AG10803 (cell line): Measurements from ENCODE around the gene MUC22.

Source experiments
- DNase-seq: peaks from one replicate; pipeline ENCODE4 v3.0.0; 2010; ENCODE audit warnings: low read depth
- H3K4me3 ChIP-seq: 2 replicates; pipeline ENCODE4 v1.5.1; 2011; ENCODE audit warnings: mild to moderate bottlenecking, low read length, control low read depth
- CTCF ChIP-seq: conservative IDR thresholded peaks from 2 replicates; pipeline ENCODE4 v1.5.1; 2011; ENCODE audit warnings: mild to moderate bottlenecking, low read length, control low read depth, inconsistent platforms

Gene MUC22

DNA sequence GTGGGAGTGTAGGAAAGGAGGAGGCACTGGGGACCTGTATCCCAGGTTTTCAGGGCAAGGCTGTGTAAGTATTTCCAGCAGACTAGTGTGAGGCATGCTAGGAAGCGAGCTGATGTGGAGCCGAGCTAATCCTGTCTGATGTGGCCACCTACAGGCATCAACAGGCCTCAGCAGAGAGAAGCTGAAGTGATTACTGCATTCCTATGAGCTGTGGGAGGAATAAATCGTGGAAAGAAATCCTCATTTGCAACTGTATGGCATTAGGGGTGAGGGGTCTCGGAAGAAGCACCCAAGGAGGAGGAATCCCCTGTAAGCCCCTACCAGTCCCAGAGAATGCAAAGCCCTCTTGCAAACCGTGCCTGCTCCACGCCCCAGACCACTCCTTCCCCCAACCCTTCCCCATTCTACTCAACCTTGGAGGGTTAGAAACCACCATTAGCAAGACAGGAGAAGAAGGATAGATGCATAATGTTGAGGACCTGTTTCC, 60.5 kb downstream of the MUC22 start:
- TF ChIP-seq CTCF = peak; percentile 87
- no peak overlapping the region for H3K4me3 ChIP-seq
- DNase-seq = peak; percentile 82

GRCh38 chr6:31074401-31074800, 64.1 kb downstream of the MUC22 start:
- H3K4me3 ChIP-seq = no peak overlapping the region
- no peak for DNase-seq
- no peak for TF ChIP-seq CTCF

GRCh38 chr6:31075528-31075927, 65.3 kb downstream of the MUC22 start:
- TF ChIP-seq CTCF = no peak
- DNase-seq = peak; percentile 45
- no peak overlapping the region for H3K4me3 ChIP-seq

DNA sequence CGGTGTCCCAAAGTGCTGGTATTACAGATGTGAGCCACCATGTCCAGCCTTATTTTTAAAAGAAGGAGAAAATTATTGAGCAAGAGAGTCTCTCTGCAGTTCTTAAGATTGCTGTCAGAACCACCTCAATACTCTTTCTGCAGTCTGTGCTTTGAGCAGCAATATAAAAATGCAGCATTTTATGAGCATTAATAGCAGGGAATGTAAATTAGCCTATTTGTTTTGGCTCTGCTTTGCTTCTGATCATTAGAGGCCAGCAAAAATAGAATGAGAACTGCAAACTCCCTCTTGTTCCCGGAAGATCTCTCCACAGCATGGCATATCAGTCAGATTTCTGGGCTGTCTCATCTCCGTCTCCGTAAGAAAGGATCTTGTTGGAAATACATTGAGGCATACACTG, 66.3 kb downstream of the MUC22 start:
- no peak overlapping the region for H3K4me3 ChIP-seq
- no peak for TF ChIP-seq CTCF
- no peak for DNase-seq

GRCh38 chr6:31079656-31080261, 69.5 kb downstream of the MUC22 start:
- TF ChIP-seq CTCF = peak; percentile 84
- no peak overlapping the region for H3K4me3 ChIP-seq
- DNase-seq = peak; percentile 58

DNA sequence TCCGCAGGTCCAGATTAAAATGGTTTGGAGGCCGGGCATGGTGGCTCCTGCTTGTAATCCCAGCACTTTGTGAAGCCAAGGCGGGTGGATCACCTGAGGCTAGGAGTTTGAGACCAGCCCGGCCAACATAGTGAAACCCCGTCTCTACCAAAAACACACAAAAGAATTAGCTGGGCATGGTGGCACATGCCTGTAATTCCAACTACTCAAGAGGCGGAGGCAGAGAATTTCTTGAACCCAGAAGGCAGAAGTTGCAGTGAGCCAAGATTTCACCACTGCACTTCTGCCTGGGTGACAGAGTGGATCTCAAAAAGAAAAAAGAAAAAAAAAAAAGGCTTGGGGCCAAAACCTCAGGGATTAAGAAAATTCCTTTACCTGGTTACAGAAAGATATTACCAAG, 71.6 kb downstream of the MUC22 start:
- no peak for DNase-seq
- TF ChIP-seq CTCF = no peak
- no peak overlapping the region for H3K4me3 ChIP-seq

DNA sequence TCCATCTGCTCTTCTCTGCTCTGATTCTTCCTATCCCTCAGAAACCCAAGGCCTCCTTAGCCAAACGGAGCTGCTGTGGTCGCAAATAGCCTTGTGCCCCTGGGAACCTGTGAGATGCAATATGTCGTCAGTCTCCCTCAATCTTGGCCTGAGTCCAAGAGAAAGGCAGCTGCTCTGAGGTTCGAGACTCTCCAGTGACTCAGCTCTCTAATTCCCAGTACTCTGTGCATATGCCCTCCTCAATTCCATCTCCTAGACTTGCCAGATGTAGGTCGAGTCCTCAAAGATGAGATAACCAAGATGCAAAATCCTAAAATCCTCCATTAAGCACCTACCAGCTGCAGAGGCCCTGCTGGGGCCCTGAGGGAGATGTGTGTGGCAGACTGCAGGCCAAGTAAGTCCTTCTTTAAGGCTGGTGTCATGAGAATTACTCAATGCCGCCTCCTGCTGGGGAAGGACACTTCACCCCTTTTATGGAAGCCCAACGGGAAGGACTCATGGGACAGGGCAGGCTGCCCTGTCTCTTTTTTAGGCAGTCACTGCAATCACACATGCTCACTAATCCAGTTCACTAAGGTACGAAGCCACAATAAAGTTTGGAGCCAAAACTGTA, 73.6 kb downstream of the MUC22 start:
- no peak overlapping the region for H3K4me3 ChIP-seq
- DNase-seq = peak; percentile 74
- TF ChIP-seq CTCF = peak; percentile 44
